Gastroesophageal sphincter (tissue), 3 donors: ENCODE data around the gene GALNT18.

Experiments
- CTCF ChIP-seq, 4 experiments: fragments of 200-600 bp in 2 of 4; fragments of 450-650 bp in 2 of 4; sonication (generic) in 1 of 4; IDR thresholded peaks; one replicate each; pipeline ENCODE4 v1.5.1; 2017 to 2019; ENCODE audit warnings: antibody characterized with exemption in 4 of 4, mild to moderate bottlenecking in 2 of 4, moderate library complexity in 2 of 4
- EP300 ChIP-seq: sonication (generic); formaldehyde crosslinking; IDR thresholded peaks from one replicate; pipeline ENCODE4 v1.6.1; 2017; ENCODE audit warnings: antibody characterized with exemption, mild to moderate bottlenecking
- POLR2A ChIP-seq, 2 donors: fragments of 450-650 bp; IDR thresholded peaks; one replicate each; pipeline ENCODE4 v1.6.1; 2017; ENCODE audit warnings: antibody characterized with exemption in 2 of 2, mild to moderate bottlenecking in 2 of 2, moderate library complexity in 1 of 2
- POLR2AphosphoS5 ChIP-seq: sonication (generic); formaldehyde crosslinking; IDR thresholded peaks from one replicate; pipeline ENCODE4 v1.6.1; 2017; ENCODE audit warnings: antibody characterized with exemption

DNA sequence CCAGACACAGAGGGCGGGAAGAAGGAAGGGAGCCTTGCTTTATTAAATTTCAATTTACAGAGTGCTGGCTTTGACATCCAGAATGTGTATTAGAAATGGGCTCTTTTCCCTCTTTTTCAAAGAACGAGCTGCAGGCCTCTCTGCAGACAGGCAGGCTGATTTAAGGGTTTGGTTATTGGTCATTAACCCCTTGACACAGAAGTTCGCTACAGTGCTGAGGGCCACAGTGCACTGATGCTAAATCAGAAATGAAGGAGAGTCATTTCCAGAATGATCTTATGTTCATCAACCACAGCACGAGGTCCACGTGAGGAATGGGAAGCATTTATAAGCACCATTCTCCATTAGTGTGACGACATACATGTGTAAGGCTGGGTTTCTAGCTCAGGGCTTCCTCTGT, 320.6 kb downstream of the GALNT18 start:
- TF ChIP-seq POLR2AphosphoS5 (no peak), CTCF (IDR thresholded peaks at IDR 0.05) (no peak), POLR2A (IDR thresholded peaks at IDR 0.05) (no peak), EP300 (no peak)
